Spleen (tissue), 11 donors: Measurements from ENCODE around the gene FAM20C. TPM values are rescaled to one million over a fixed set of nuclear protein-coding genes. Genes with fewer than 3 reads are reported as not detected.

Source experiments
- DNase-seq: peaks from one replicate; pipeline ENCODE4 v3.0.0-alpha.2; 2020
- H3K27ac ChIP-seq, 8 donors: fragments of 200-600 bp; sonication (generic) in 7 of 8; 1 replicate in 4 of 8; 2 replicates in 4 of 8; pipeline versions ENCODE4 v1.5.0 to v1.8.0; 2016 to 2021; ENCODE audit warnings: inconsistent platforms in 4 of 8, mild to moderate bottlenecking in 4 of 8, moderate library complexity in 1 of 8
- H3K27me3 ChIP-seq, 7 donors: fragments of 200-600 bp; sonication (generic) in 6 of 7; replicated peaks in 1 of 7; 1 replicate in 4 of 7; 2 replicates in 3 of 7; pipeline versions ENCODE4 v1.5.0 to v1.8.0; 2016 to 2021; ENCODE audit warnings: inconsistent platforms in 3 of 7, mild to moderate bottlenecking in 1 of 7
- H3K36me3 ChIP-seq, 6 donors: fragments of 200-600 bp; sonication (generic) in 5 of 6; 1 replicate in 4 of 6; 2 replicates in 2 of 6; pipeline versions ENCODE4 v1.5.0 to v1.8.0; 2016 to 2021; ENCODE audit warnings: inconsistent platforms in 2 of 6
- H3K4me1 ChIP-seq, 6 donors: fragments of 200-600 bp; sonication (generic) in 5 of 6; 1 replicate in 3 of 6; 2 replicates in 3 of 6; pipeline versions ENCODE4 v1.5.0 to v1.8.0; 2016 to 2021; ENCODE audit warnings: inconsistent platforms in 3 of 6
- H3K4me3 ChIP-seq, 8 donors: fragments of 200-600 bp; sonication (generic) in 7 of 8; 1 replicate in 4 of 8; 2 replicates in 4 of 8; pipeline versions ENCODE4 v1.5.0 to v1.8.0; 2016 to 2021; ENCODE audit warnings: inconsistent platforms in 4 of 8, mild to moderate bottlenecking in 4 of 8, moderate library complexity in 2 of 8
- H3K9me3 ChIP-seq, 8 donors: fragments of 200-600 bp; sonication (generic) in 7 of 8; 1 replicate in 4 of 8; 2 replicates in 4 of 8; pipeline versions ENCODE4 v1.5.0 to v1.8.0; 2016 to 2021; ENCODE audit warnings: inconsistent platforms in 4 of 8
- POLR2A ChIP-seq, 3 donors: fragments of 450-650 bp; IDR thresholded peaks; one replicate each; pipeline ENCODE4 v1.5.1; 2017; ENCODE audit warnings: antibody characterized with exemption in 3 of 3, mild to moderate bottlenecking in 1 of 3
- POLR2AphosphoS5 ChIP-seq, 3 donors: sonication (generic); formaldehyde crosslinking; IDR thresholded peaks; one replicate each; pipeline ENCODE4 v1.5.1; 2017; ENCODE audit warnings: antibody characterized with exemption in 3 of 3
- WGBS, 5 donors: extraction: QIAGEN DNeasy Blood & Tissue Kit in 3 of 5; methylation state at CpG; one replicate each; pipeline versions ENCODE4 v1.1.5 to v1.1.7; 2013 to 2018; 5-methylcytosine and 5-hydroxymethylcytosine counted together
- intact Hi-C: fragments of 100-400 bp; cut with DNase I; formaldehyde crosslinking; loops from one replicate; pipeline ENCODE4 v1.15.0; 2023; ENCODE audit warnings: low total_unique reads
- polyA plus RNA-seq, 3 donors: library from polyadenylated mRNA; stranded (reverse); fragments of 200-250 nt; gene quantifications; one replicate each; pipeline ENCODE4 v1.2.1, GENCODE V29; 2013
- total RNA-seq, 7 donors: library from RNA; depleted of rRNA in 3 of 7; stranded (reverse); fragments of >200 nt in 3 of 7; fragmentation: NEBNext Ultra II Directional in 4 of 7; extraction: Animal tissue kit (Norgen Biotek cat#: 25700) in 4 of 7; gene quantifications; one replicate each; pipeline versions ENCODE4 v1.1.0 to v1.2.1, GENCODE V29; 2016 to 2021
- TF ChIP-seq, protein P1 (sequence below), 11 experiments: fragments of 200-600 bp in 7 of 11; fragments of 450-650 bp in 4 of 11; sonication (generic) in 4 of 11; IDR thresholded peaks in 8 of 11; conservative IDR thresholded peaks in 3 of 11; 1 replicate in 7 of 11; 2 replicates in 4 of 11; pipeline versions ENCODE4 v1.4.0 to v1.8.0; 2016 to 2021; ENCODE audit warnings: antibody characterized with exemption in 11 of 11, inconsistent platforms in 4 of 11, mild to moderate bottlenecking in 1 of 11
- donor health status: healthy with polysubstance abuse.
- donor health status: DM: no; HTN: no; CAD: no; lungs with moderate emphysema.
- donor health status: DM: no; HTN: no; CAD: no.
- donor health status: Bipolar disorder and iron deficiency.
- donor health status: healthy.
- donor health status: DM: no; HTN: no; CAD: no.
- donor health status: DM: yes; HTN: yes; CAD: no.

Gene FAM20C
- total and polyA plus RNA-seq, 10 donors: 6.9 to 27.3 (median 14.6) TPM

- peak; percentile 31 for DNase-seq
- WGBS, 5 donors: 79 to 87% (median 82%) methylated on average over 10 to 11 of the region's 11 CpGs
- no peaks in the 10 kb centered on the region for H3K4me1 ChIP-seq
- TF ChIP-seq POLR2A (IDR thresholded peaks at IDR 0.05): no peak
- TF ChIP-seq POLR2AphosphoS5 (IDR thresholded peaks at IDR 0.05): no peak
- TF ChIP-seq, protein P1, sequence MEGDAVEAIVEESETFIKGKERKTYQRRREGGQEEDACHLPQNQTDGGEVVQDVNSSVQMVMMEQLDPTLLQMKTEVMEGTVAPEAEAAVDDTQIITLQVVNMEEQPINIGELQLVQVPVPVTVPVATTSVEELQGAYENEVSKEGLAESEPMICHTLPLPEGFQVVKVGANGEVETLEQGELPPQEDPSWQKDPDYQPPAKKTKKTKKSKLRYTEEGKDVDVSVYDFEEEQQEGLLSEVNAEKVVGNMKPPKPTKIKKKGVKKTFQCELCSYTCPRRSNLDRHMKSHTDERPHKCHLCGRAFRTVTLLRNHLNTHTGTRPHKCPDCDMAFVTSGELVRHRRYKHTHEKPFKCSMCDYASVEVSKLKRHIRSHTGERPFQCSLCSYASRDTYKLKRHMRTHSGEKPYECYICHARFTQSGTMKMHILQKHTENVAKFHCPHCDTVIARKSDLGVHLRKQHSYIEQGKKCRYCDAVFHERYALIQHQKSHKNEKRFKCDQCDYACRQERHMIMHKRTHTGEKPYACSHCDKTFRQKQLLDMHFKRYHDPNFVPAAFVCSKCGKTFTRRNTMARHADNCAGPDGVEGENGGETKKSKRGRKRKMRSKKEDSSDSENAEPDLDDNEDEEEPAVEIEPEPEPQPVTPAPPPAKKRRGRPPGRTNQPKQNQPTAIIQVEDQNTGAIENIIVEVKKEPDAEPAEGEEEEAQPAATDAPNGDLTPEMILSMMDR (IDR thresholded peaks at IDR 0.05 in 8 of 11, conservative IDR thresholded peaks at IDR 0.05 in 3 of 11): no peak
- intact Hi-C loops: no loop called here
- peaks cover 0 to 42% (median 0%) of the 10 kb centered on the region in 7 donors for H3K27me3 ChIP-seq
- no peaks in the 10 kb centered on the region for H3K36me3 ChIP-seq
- no peak overlapping the region for H3K27ac ChIP-seq
- H3K4me3 ChIP-seq: no peak overlapping the region
- H3K9me3 ChIP-seq: peaks cover 0 to 26% (median 16%) of the 10 kb centered on the region in 8 donors
Measured at GRCh38 chr7:280461-280860, 88.1 kb downstream of the FAM20C start.

- H3K36me3 ChIP-seq: no peaks in the 10 kb centered on the region
- whole genome bisulfite sequencing, 5 donors: 88 to 94% (median 90%) methylated on average over 8 of the region's 8 CpGs
- no peak overlapping the region for H3K4me3 ChIP-seq
- peaks cover 0 to 14% (median 6%) of the 10 kb centered on the region in 8 donors for H3K9me3 ChIP-seq
- intact Hi-C loops: no loop called here
- H3K27me3 ChIP-seq: peaks cover 0 to 47% (median 0%) of the 10 kb centered on the region in 7 donors
- no peak for DNase-seq
- H3K27ac ChIP-seq: no peak overlapping the region
- no peaks in the 10 kb centered on the region for H3K4me1 ChIP-seq
- TF ChIP-seq POLR2A (IDR thresholded peaks at IDR 0.05): no peak
- TF ChIP-seq, protein P1 (IDR thresholded peaks at IDR 0.05 in 8 of 11, conservative IDR thresholded peaks at IDR 0.05 in 3 of 11): no peak
- no peak for TF ChIP-seq POLR2AphosphoS5 (IDR thresholded peaks at IDR 0.05)
Measured at GRCh38 chr7:281637-282036, 89.3 kb downstream of the FAM20C start.

GRCh38 chr7:282621-283020, 90.2 kb downstream of the FAM20C start:
- Histone ChIP-seq H3K36me3 (no peaks in the 10 kb centered on the region), H3K9me3 (peaks cover 0 to 4% (median 0%) of the 10 kb centered on the region in 8 donors), H3K4me1 (no peaks in the 10 kb centered on the region), H3K27me3 (peaks cover 0 to 57% (median 0%) of the 10 kb centered on the region in 7 donors), H3K4me3 (no peak overlapping the region), H3K27ac (no peak overlapping the region)
- TF ChIP-seq POLR2AphosphoS5 (IDR thresholded peaks at IDR 0.05) (no peak), POLR2A (IDR thresholded peaks at IDR 0.05) (no peak)
- TF ChIP-seq, protein P1 (IDR thresholded peaks at IDR 0.05 in 8 of 11, conservative IDR thresholded peaks at IDR 0.05 in 3 of 11): no peak
- 91 to 97% (median 94%) methylated on average over 25 of the region's 25 CpGs for WGBS, 5 donors
- peak; percentile 40 for DNase-seq
- intact Hi-C loops: no loop called here

DNA sequence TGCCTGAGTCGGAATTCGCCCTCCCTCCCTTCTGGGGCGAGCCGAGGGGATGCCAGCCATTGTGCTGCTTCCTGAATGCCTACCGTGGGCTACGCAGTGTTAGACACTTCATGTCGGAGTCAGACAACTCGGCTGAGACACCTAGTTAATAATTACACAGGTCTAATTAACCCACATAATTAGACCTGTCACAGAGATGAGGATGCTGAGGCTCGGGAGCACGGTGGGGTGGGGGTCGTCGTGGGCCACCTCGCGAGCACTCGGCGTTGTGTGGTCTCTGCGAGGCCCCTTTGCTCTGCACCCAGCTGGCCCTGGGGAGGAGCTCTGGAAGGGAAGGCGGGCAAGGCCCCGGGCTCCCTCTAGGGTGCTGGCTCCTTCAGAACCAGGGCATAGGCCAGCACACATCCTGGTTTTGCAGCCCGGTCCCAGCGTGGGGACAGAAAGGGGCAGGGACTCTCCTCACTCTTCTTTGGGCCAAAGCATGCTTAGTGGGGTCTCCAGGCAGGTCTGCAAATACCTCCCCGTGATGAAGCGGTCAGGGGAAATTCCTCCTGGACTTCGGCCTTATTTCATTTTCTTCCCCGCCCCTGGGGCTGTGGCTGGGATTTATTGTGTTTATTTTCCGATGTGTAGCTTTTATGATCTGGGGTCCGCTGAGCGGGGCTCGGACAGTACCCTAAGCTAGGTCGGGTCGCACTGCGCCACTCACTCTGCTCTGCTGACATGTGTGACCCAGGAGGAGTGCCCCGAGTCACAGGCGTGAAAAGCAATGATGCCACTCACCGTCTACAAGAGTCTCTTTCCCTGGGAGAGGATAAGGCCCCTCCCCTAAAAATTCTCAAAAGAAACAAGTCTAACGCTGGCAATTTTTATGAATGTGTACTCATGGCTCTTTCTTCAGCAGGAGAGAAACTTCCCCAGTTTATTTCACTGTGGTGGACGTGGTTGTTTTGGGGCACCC, 92.7 kb downstream of the FAM20C start:
- WGBS, 5 donors: 73 to 85% (median 81%) methylated on average over 30 to 37 of the region's 37 CpGs
- Histone ChIP-seq H3K27ac (no peak overlapping the region), H3K27me3 (peaks cover 7 to 76% (median 20%) of the 10 kb centered on the region in 7 donors), H3K4me1 (peaks cover 0 to 10% (median 3%) of the 10 kb centered on the region in 6 donors), H3K36me3 (no peaks in the 10 kb centered on the region), H3K9me3 (peaks cover 0 to 4% (median 0%) of the 10 kb centered on the region in 8 donors), H3K4me3 (no peak overlapping the region)
- no peak for TF ChIP-seq POLR2A (IDR thresholded peaks at IDR 0.05)
- no peak for TF ChIP-seq POLR2AphosphoS5 (IDR thresholded peaks at IDR 0.05)
- TF ChIP-seq, protein P1 (IDR thresholded peaks at IDR 0.05 in 8 of 11, conservative IDR thresholded peaks at IDR 0.05 in 3 of 11): no peak
- DNase-seq: peak; percentile 69
- intact Hi-C loops: no loop called here
